GM12801 (cell line): ENCODE measurements around the gene GALNT14.

ENCODE experiments used
- CTCF ChIP-seq: IDR thresholded peaks from one replicate; pipeline ENCODE4 v1.5.1; 2011; ENCODE audit warnings: control low read depth; ENCODE audit not compliant: insufficient read length; ENCODE audit errors: extremely low read depth

Gene GALNT14

DNA sequence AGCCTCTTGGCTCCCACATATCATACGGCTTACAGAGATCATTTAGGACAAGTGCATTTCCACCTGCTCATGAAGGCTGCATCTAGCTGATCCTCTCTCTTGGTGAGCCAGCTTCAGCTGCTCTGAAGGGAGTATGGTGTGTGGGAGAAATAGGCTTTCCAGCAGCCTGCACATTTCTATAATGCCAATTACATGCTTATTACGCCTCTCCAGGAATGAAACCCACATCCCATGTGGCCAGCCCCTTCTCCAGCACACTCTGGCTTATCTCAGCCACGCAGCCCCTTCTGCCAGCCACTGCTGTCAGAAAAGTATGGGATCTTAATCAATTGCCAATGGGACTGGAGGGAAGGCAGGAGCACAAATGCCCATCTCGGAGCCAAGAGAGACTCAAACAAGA is 117.5 kb downstream of the GALNT14 start:
- no peak for TF ChIP-seq CTCF

GRCh38 chr2:31018280-31018679 is 120.0 kb downstream of the GALNT14 start:
- TF ChIP-seq CTCF = no peak

GRCh38 chr2:31016648-31017047 is 121.6 kb downstream of the GALNT14 start:
- TF ChIP-seq CTCF = no peak

GRCh38 chr2:31014516-31014915 is 123.7 kb downstream of the GALNT14 start:
- no peak for TF ChIP-seq CTCF

- no peak for TF ChIP-seq CTCF
Observed at GRCh38 chr2:31013301-31013700, 124.9 kb downstream of the GALNT14 start.

- TF ChIP-seq CTCF = no peak
Observed at GRCh38 chr2:31012406-31012805, 125.8 kb downstream of the GALNT14 start.

- no peak for TF ChIP-seq CTCF
Observed at GRCh38 chr2:31011587-31011986, 126.7 kb downstream of the GALNT14 start.
